Gastroesophageal sphincter (tissue), 3 donors: ENCODE data around the gene FBXO22.

Source experiments
- CTCF ChIP-seq, 4 experiments: fragments of 200-600 bp in 2 of 4; fragments of 450-650 bp in 2 of 4; sonication (generic) in 1 of 4; IDR thresholded peaks; one replicate each; pipeline ENCODE4 v1.5.1; 2017 to 2019; ENCODE audit warnings: antibody characterized with exemption in 4 of 4, mild to moderate bottlenecking in 2 of 4, moderate library complexity in 2 of 4
- POLR2AphosphoS5 ChIP-seq: sonication (generic); formaldehyde crosslinking; IDR thresholded peaks from one replicate; pipeline ENCODE4 v1.6.1; 2017; ENCODE audit warnings: antibody characterized with exemption

- TF ChIP-seq POLR2AphosphoS5 (no peak), CTCF (IDR thresholded peaks at IDR 0.05) (no peak)
These were observed 1.6 kb downstream of the FBXO22 start for GRCh38 chr15:75905231-75905630.
